ENCODE measurements around the gene IL4.

Gene IL4

DNA sequence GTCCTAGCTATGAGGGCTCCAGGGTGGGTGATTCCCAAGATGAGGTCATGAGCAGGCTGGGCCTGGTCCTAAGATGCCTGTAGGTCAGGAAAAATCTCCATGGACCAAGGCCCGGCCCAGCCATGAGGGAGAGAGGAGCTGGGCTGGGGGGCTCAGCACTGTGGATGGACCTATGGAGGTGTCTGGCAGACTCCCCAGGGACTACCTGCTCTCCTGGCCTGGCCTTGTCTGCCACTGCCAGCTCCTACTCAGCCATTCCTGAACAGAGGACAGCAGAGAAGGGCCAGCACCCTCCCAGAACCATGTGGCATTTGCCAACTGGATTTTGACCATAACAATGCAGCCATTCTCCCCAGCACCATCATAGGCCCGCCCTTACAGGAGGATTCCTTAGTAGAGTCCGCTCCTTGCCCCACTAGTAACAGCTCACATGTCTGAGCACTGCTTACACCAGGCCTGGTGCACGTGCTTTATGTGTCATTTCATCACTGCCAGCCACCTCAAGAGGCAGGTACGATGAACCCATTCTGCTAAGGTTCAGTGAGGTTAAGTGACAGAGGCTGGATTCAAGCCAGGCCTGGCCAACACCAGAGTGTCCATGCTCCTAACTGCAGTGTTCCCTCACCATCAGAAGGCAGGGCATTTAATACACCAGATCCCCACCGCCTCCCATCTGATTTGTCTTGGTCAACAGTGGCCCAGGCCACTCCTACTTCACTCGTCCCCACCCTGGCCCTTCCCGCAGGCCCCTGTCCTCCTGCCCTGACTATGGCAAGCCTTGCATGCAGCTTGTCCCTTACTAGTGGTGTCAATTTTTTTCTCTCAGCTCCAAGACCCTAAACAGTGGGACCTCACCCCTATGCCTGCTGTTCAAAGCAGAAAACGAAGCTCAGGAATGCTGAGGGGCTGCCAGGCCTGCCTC, 15.1 kb upstream of the IL4 start:
- DNase-seq (ENCODE audit: low spot score) = no peak

DNA sequence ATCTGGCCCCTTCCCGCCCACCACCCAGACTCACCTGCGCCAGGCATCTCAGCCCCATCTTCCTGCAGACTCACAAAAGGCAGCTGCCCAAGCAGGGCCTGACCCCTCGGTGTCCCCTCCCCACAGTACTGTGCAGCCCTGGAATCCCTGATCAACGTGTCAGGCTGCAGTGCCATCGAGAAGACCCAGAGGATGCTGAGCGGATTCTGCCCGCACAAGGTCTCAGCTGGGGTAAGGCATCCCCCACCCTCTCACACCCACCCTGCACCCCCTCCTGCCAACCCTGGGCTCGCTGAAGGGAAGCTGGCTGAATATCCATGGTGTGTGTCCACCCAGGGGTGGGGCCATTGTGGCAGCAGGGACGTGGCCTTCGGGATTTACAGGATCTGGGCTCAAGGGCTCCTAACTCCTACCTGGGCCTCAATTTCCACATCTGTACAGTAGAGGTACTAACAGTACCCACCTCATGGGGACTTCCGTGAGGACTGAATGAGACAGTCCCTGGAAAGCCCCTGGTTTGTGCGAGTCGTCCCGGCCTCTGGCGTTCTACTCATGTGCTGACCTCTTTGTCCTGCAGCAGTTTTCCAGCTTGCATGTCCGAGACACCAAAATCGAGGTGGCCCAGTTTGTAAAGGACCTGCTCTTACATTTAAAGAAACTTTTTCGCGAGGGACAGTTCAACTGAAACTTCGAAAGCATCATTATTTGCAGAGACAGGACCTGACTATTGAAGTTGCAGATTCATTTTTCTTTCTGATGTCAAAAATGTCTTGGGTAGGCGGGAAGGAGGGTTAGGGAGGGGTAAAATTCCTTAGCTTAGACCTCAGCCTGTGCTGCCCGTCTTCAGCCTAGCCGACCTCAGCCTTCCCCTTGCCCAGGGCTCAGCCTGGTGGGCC, 13.9 kb upstream of the IL4 start:
- DNase-seq (ENCODE audit: low spot score) = no peak

DNA sequence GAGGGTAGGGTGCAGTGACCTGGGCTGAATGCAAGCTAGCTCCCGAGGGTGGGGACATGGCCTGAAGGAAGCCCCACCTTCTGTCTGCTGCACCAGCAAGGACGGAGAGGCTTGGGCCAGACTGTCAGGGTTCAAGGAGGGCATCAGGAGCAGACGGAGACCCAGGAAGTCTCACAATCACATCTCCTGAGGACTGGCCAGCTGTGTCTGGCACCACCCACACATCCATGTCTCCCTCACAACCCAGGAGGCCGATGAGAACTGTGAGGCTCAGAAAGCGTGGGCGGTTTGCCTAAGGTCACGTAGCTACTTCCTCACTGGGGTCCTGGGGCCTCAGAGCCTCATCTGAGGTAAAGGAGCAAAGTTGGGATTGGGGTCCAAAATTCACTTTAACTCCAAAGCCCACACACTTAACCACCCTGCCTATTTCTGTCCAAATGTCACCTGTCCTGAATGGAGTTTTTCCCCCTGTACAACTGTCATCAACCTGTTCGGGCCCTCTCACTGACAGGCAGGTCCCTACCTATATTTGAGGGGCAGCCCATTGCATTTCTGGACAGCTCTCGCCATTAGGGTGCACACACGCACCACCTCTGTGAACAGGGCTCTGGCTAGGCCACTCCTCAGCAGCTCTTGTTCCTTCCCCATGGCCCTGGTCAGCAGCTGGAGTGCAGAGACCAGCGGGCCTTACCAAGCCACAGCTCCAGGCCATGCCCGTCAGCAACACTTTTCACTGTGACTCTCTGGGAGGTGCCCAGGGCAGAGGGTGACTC, 12.4 kb upstream of the IL4 start:
- DNase-seq (ENCODE audit: low spot score) = no peak

DNA sequence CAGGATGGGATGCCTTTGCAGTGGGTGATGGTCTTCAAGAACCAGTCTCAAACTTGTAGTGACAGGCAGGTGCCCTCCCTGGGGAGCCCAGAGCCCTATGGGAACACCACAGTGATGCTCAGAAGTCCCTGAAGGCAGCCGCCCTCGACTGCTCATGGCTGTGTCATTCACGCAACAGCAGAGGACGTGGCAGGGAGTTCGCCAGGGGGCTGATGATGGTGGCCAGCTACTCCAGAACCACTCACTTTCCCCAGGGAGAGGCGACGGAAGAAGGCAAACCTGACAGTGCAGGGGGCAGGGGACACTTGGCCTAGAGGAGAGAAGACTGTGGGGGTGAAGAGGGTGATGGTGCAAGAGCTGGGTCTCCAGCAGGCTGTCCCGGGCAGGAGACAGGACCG, 11.8 kb upstream of the IL4 start:
- DNase-seq (ENCODE audit: low spot score) = no peak

DNA sequence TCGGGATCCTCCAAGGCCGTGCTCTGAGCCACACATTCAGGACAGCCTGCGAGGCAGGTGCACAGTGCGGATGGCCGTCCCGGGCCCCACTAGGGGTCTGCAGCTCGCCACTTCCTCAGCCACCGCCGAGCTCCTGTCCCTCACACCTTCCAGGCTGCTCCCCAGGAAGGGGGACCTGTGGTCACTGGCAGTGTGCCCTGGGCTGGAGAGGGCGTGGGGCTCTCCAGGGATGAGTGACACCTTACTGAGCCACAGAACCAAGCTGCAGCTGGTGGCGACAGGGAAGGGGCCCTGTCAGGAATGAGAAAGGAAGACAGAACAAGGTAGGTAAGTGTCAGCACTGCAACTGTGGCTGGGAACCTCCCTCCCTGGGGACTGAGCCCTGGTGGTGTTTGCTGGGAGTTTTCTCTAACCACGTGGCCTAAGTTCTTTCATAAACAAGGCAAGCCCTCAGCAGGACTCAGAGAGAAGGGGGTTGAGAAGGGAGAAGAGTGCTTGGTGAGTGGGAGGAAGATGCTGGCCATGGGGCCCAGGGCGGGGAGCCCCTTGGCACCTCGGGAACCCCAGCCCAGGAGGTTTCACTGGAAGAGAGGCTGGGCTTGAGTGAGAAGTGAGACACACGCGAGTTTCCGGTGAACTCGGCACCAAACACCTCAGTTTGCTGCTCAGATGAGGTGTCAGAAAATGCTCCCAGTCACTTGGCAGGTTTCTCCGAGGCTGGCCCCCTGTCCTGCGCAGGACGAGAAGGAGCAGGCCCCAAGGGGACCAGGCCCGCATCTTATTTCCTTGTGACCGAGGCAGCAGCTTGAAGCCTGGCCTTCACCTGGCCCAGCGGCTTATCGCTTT, 10.6 kb upstream of the IL4 start:
- no peak for DNase-seq (ENCODE audit: low spot score)

DNA sequence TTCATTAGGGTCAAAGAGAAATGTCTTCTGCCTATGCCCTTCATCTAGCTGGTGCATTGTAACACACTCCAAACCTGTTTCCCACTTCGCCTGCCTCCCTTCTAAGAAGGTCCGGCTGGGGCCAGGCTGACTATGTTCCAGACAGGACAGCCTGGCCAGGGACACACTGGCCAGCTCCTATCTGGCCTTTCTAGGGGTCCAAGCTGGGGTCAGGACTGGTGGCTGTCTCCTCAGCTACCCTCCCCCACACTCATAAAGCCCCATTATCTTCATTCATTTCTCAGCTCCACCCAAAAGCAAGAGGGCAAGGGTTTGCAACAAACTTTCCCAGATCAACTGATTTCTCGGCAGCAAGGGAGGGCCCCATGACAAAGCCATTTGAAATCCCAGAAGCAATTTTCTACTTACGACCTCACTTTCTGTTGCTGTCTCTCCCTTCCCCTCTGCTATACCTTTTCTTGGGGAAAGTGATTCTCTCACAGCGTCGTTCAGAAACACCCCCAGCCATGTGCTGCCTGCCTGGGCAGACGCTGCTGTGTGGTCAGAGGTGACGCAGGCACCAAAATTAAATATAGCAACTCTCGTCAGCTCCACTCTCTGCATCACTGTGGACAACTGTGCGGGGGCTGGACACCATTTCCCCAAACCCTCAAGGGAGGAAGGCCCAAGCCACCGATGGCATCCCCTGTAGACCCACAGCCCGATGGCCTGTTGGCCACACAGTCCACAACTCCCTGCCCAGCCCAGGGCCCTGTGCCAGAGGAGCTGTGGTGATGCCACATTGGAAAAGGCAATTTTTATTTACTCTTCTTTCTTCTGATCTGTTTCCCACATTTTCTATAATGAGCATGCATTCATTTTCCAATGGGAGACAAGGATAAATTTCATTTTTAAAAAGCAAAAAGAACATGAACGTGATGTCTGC, 9.8 kb upstream of the IL4 start:
- no peak for DNase-seq (ENCODE audit: low spot score)

DNA sequence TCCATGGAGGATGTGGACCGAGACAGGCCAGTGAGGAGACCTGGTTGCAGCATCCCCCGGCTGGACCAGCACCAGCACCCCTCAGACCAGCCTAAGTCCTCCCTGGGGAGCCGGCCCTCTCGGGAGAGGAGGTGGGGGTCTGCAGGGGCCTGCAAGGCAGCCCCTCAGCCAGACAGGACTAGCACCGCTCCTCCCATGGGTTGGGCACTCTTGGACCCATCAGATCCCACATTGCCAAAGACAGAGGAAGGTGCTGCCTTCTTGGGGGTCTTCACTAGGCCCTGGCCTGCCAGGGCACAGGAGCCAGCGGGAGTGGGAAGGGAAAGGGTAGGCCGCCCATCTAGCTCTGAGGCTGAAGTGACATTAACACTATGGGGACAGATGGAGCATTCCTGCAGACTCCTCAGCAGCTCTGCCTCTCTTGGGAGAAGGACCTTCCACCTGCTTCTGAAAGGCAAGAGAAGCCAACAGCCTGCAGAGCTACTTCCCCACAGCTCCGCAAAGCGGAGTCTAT, 9.0 kb upstream of the IL4 start:
- DNase-seq (ENCODE audit: low spot score) = no peak

DNA sequence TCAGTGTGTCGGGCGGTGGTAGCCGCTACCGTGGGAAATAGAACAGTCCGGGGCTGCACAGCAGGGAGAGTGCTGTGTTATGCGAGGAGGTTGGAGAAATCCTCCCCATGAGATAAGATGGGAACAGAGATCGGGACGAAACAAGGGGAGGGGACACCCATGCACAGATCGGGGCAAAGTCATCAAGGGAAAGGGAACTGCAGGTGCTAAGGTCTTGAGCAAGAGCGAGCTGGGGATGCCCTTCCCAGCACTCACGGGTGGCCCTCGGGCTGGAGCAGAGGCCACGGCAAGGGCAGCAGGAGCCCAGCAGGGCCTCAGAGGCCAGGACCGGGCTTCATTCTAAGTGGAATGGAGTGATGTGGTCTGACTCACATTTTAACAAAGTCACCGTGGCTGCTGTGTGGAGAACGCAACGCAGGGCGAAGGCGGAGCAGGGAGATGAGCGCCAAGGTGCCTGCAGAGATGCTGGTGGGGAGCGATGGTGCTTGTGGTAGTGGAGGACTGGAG, 8.2 kb upstream of the IL4 start:
- DNase-seq (ENCODE audit: low spot score) = no peak

DNA sequence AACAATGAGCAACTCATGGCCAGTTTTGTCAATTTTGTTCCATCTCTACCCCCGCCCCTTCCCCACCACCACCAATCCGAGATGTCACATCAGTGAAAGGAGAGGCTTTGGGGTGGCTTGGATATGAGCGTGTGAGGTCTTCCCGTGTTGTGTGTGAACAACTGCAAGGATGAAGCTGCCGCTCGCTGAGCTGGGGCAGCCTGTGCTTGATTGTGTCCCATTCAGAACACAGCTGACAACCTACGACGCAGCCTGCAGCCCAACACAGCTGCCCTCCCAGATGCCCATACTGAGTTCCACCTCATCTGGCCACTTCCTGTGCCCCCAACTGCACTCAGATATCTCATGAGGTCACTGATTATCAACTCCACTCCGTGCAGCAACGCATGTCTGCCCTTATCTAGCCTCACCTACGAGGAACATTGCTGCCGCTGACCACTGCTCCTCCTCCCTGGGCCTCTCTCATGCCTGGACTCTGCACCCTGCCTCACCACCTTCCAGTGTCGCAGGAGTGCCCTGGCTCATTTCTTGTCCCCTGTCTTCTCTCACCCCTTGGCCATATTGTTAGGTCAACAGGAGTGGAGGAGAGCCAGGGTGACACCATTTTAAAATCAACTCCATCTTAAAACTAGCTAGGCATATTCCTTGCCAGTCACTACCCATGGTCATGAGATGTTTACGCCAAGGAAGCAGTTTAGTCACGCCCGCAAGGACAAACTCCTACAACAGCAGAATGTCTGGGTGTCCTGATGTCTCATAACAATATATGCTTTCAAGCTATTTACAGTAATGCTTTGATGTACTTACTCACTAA, 7.3 kb upstream of the IL4 start:
- DNase-seq (ENCODE audit: low spot score) = no peak

DNA sequence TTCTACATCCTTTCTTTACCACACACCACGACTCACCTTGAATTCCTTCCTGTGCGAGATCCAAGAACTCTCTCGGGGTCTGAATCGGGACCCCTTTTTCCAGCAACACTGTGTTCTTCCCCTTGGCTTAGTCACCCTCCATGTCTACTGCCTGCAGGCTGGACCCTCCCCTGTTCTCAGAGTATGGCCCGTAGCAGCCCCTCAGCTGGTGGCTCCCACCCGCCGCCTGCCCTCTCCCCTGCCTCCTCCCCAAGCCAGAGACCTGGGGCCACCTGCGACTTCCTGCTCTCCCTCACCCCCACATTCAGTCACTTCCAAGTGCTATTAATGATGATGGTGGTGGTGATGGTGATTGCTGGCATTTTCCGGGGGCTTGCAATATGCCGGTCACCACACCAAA, 6.5 kb upstream of the IL4 start:
- DNase-seq (ENCODE audit: low spot score) = no peak

DNA sequence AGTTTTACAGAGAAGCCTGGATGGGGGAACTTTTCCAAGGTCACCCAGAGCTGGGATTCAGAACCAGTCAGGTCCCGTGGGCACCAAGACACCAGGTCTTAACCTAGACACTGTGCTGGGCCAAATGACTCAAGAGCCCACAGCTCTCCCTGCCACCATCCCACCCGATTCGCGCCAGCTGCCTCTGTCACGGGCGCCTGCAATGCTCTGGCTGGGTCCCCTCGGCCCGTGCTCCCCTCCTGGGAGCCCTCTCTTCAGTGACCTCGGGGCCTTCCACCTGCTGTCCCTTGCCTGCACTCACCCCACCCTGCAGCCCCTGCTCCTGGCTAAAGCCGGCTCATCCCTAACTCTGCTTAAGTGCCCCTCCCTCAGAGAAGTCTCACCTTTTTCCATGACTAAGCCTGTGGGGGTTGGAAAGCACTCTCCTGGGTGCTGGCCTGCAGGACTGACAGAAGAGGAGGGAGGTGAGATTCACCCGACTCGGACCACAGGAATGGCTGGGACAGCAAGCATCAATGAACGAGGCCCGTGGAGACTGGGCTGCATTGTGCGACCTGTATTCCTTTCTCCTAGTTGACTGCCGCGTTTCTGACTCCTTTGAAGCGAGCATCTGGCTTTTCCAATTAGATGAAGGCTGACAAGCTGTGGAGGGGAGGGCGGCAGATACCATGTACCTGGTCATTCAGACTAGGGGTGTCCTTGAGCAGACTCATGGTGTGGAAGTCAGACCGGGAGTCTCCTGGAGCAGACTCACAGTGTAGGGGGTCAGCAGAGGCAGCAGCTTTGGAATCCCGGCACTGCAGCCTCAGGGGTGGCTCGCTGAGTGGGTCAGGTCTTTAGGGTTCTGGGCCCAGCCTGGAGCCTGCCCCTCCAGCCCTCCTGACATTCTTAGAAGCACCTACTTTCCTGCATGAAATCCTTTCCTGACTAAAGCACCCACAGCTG, 5.8 kb upstream of the IL4 start:
- no peak for DNase-seq (ENCODE audit: low spot score)

DNA sequence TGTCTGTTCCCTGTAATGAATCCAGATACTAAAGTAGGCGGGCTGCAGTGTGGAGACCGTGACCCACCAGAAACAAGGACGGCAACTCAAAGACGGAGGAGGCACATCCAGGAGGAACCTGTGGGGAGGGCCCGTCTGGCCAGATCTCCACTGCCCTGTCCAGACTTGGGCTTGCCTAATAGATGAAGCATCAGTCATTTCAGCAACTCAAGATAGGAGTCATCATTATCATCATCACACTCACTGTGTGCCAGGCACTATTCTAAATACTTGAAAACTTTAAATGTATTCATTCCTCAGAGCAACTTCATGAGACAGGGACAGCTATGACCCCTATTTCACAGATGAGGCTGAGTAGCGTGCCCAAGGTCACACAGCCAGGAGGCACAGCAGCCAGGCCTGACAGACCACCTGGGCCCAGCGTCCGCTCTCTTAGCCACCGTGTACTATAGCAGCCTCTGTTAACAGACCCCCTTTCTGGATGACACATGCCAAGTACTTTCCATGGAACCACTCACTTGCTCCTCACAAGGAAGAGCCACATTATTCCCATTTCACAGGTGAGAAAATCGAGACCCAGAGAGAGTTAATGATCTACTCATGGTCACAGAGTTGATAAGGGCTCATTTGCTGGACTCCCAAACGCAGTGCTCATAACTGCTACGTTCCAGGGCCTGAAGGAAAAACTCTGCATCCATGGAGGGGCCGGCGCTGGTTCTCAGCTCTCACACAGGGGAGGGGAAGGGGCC, 4.9 kb upstream of the IL4 start:
- no peak for DNase-seq (ENCODE audit: low spot score)

DNA sequence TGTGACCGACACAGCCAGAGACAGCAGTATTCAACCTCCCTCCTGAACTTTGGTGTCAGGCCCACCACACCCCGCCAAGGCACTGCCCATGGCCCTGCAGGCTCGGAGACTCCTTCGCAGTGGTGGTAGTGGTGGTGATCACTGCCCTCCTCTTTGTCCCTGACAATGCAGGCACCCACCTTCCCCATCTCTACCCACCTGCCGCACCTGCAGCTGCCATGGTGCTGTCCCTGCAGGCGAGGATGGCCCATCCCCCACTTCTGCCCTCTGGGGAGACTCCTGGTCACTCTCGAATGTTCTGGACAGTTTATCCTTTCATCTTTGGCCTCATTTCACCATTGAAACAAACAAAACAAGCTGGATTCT, 4.4 kb upstream of the IL4 start:
- DNase-seq (ENCODE audit: low spot score) = no peak

DNA sequence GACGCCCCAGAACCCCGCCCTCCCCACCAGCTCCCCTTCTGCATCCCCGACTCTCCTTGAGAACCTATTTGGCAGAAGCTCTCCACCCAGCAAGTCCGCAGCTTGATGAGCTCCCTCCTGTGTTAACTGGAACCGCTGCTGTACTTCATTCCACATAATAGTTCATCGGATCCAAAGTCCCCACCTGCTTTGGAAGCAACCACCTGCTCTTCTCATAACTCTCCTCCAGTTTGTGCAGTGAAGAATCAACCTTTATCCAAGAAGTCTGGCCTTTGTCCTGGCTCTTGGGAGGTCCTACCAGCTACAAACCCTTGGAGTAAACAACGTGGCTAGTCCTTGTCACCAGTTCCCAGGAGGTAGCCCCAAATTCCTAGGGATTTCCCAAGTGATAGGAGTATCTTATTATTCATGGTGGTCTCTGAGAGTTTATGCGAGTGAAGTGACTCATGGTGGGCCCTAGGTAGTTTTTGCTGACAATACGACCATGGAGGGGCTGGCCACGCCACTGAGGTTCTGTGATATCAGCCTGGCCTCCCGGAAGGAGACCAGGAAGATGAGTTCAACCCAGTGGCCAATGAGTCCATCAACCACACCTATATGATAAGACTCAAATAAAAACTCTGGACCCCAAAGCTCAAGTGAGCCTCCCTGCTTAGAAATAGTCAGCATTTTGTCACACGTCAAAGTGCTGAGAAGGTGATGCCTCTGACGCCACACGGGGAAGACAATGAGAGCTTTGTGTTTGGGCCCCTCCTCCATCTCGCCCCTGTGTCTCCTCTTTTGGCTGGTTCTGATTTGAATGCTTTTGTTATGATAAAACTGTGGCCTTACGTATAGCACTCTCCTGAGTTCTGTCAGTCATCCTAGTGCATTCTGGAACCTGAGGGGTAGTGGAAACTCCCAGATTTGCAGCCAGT, 3.6 kb upstream of the IL4 start:
- no peak for DNase-seq (ENCODE audit: low spot score)

DNA sequence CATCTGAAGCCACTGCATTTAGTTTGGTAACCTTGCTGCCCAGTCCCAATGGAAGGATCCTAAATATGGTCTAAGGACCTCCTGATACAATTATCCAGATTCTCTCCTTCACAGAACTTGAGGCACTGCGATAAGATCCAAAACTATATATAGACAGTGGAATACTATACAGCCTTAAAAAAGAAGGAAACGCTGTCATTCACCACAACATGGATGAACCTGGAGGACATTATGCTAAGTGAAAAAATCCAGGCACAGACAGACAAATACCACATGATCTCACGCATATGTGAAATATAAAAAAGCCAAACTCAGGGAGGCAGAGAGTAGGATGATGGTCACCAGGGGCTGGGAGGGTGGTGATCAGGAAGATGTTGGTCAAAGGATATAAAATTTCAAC, 2.8 kb upstream of the IL4 start:
- no peak for DNase-seq (ENCODE audit: low spot score)

DNA sequence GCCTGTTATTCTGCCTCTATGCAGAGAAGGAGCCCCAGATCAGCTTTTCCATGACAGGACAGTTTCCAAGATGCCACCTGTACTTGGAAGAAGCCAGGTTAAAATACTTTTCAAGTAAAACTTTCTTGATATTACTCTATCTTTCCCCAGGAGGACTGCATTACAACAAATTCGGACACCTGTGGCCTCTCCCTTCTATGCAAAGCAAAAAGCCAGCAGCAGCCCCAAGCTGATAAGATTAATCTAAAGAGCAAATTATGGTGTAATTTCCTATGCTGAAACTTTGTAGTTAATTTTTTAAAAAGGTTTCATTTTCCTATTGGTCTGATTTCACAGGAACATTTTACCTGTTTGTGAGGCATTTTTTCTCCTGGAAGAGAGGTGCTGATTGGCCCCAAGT, 301 bp upstream of the IL4 start:
- no peak for DNase-seq (ENCODE audit: low spot score)

Data from AG20443 (cell line).